Mucosa of stomach (tissue), 1 donor: ENCODE data around the gene IFFO2.

Experiments used
- H3K27me3 ChIP-seq: one replicate; pipeline ENCODE4 v1.7.0; 2013; ENCODE audit warnings: mild to moderate bottlenecking, low read length; ENCODE audit not compliant: control insufficient read depth, insufficient read depth
- H3K36me3 ChIP-seq: one replicate; pipeline ENCODE4 v1.7.0; 2013; ENCODE audit warnings: low read length; ENCODE audit not compliant: control insufficient read depth, insufficient read depth
- H3K4me1 ChIP-seq: one replicate; pipeline ENCODE4 v1.7.0; 2013; ENCODE audit warnings: mild to moderate bottlenecking, low read length; ENCODE audit not compliant: control insufficient read depth, insufficient read depth
- H3K4me3 ChIP-seq: one replicate; pipeline ENCODE4 v1.7.0; 2013; ENCODE audit warnings: low read length
- H3K9ac ChIP-seq: one replicate; pipeline ENCODE4 v1.7.0; 2013; ENCODE audit warnings: mild to moderate bottlenecking, low read length, moderate library complexity
- H3K9me3 ChIP-seq: one replicate; pipeline ENCODE4 v1.7.0; 2013; ENCODE audit warnings: mild to moderate bottlenecking, low read length, moderate library complexity; ENCODE audit not compliant: control insufficient read depth
- donor health status: Pancreatic carcinoma.

The IFFO2 gene

GRCh38 chr1:18989896-18990295 lies 33.4 kb upstream of the IFFO2 start:
- H3K9ac ChIP-seq: no peak overlapping the region
- H3K9me3 ChIP-seq: no peaks in the 10 kb centered on the region
- H3K36me3 ChIP-seq: no peaks in the 10 kb centered on the region
- H3K27me3 ChIP-seq: no peaks in the 10 kb centered on the region
- no peaks in the 10 kb centered on the region for H3K4me1 ChIP-seq
- no peak overlapping the region for H3K4me3 ChIP-seq

DNA sequence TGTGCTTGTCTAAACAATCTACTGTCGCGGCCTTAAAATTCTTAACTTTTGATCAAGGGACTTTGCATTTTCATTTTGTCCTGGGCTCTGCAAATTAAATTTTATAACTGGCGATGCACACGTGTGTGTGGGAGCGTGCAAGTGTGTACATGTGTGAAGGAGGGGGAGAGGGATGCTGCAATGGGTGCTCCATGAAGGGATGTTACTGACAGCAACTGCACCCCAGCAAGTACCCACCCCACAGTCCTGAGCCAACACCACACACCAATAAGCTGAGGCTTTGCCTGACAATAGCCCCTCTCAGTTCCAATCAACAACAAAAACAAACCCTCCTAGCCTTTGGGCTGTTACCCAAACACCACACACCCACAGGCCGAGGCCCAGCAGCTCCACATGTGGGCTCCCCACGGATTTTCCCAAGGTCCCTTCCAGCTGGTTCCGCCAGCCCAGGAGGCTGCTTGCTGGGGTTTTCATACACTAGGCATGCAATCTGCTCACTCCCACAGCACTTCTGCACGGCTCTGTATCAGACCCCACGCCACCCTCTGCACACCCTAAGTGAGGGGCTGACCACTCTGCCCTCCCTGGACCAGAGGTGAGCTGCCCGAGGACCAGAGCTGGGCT lies 32.8 kb upstream of the IFFO2 start:
- no peaks in the 10 kb centered on the region for H3K27me3 ChIP-seq

GRCh38 chr1:18981242-18981641 lies 24.8 kb upstream of the IFFO2 start:
- no peaks in the 10 kb centered on the region for H3K4me1 ChIP-seq
- no peaks in the 10 kb centered on the region for H3K9me3 ChIP-seq
- no peaks in the 10 kb centered on the region for H3K36me3 ChIP-seq
- H3K9ac ChIP-seq: no peak overlapping the region
- H3K4me3 ChIP-seq: no peak overlapping the region
- no peaks in the 10 kb centered on the region for H3K27me3 ChIP-seq

More for the DNA sequence above, 32.8 kb upstream of the IFFO2 start:
- no peaks in the 10 kb centered on the region for H3K4me1 ChIP-seq
- H3K36me3 ChIP-seq: no peaks in the 10 kb centered on the region
- no peak overlapping the region for H3K9ac ChIP-seq
- H3K4me3 ChIP-seq: no peak overlapping the region
- H3K9me3 ChIP-seq: no peaks in the 10 kb centered on the region

GRCh38 chr1:18978706-18979105 lies 22.2 kb upstream of the IFFO2 start:
- Histone ChIP-seq H3K9me3 (no peaks in the 10 kb centered on the region), H3K9ac (no peak overlapping the region), H3K4me3 (no peak overlapping the region), H3K27me3 (no peaks in the 10 kb centered on the region), H3K4me1 (no peaks in the 10 kb centered on the region), H3K36me3 (no peaks in the 10 kb centered on the region)

DNA sequence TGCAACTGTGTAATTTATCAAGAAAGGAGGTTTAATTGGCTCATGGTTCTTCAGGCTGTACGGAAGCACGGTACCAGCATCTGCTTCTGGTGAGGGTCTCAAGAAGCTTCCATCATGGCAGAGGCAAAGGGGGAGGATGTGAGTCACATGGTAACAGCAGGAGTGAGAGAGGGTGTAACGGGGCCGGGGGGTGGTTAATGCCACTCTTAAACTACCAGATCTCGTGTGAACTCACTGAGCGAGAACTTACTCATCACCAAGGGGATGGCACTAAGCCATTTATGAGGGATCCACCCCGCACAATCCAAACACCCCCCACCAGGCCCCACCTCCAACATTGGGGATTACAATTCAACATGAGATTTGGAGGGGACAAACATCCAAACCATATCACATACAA lies 21.0 kb upstream of the IFFO2 start:
- H3K9ac ChIP-seq: no peak overlapping the region
- no peaks in the 10 kb centered on the region for H3K36me3 ChIP-seq
- no peak overlapping the region for H3K4me3 ChIP-seq
- H3K4me1 ChIP-seq: no peaks in the 10 kb centered on the region
- no peaks in the 10 kb centered on the region for H3K27me3 ChIP-seq
- no peaks in the 10 kb centered on the region for H3K9me3 ChIP-seq

DNA sequence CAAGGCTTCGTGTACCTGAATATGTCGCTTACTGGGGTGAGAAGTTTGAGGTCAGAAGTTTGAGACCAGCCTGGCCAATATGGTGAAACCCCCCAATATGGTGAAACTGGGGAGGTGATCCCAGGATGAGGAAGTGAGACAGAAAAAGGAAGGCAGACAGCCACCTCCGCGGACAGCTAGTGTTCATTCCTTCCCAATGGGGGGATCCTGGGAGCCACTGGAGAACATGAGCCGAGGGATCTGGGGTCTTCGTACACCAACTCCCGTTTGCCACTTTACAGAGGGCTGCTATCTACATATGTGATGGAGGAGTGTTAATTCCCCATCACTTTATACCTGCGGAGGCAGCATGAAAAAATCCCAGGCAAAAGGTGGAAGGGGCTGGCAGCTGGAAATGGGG lies 19.6 kb upstream of the IFFO2 start:
- Histone ChIP-seq H3K4me1 (no peaks in the 10 kb centered on the region), H3K4me3 (no peak overlapping the region), H3K9ac (no peak overlapping the region), H3K36me3 (no peaks in the 10 kb centered on the region), H3K27me3 (no peaks in the 10 kb centered on the region), H3K9me3 (no peaks in the 10 kb centered on the region)

- Histone ChIP-seq H3K27me3 (no peaks in the 10 kb centered on the region), H3K4me1 (no peaks in the 10 kb centered on the region), H3K36me3 (no peaks in the 10 kb centered on the region), H3K9ac (no peak overlapping the region), H3K9me3 (no peaks in the 10 kb centered on the region), H3K4me3 (no peak overlapping the region)
Measured at GRCh38 chr1:18974606-18975005, 18.1 kb upstream of the IFFO2 start.

GRCh38 chr1:18974005-18974404 lies 17.5 kb upstream of the IFFO2 start:
- no peak overlapping the region for H3K9ac ChIP-seq
- H3K27me3 ChIP-seq: no peaks in the 10 kb centered on the region
- H3K36me3 ChIP-seq: no peaks in the 10 kb centered on the region
- no peaks in the 10 kb centered on the region for H3K4me1 ChIP-seq
- H3K9me3 ChIP-seq: no peaks in the 10 kb centered on the region
- no peak overlapping the region for H3K4me3 ChIP-seq

- Histone ChIP-seq H3K27me3 (no peaks in the 10 kb centered on the region), H3K4me1 (no peaks in the 10 kb centered on the region), H3K36me3 (no peaks in the 10 kb centered on the region), H3K4me3 (no peak overlapping the region), H3K9me3 (no peaks in the 10 kb centered on the region), H3K9ac (no peak overlapping the region)
Measured at GRCh38 chr1:18973446-18973955, 17.0 kb upstream of the IFFO2 start.

- Histone ChIP-seq H3K4me3 (no peak overlapping the region), H3K9ac (no peak overlapping the region), H3K36me3 (no peaks in the 10 kb centered on the region), H3K9me3 (no peaks in the 10 kb centered on the region), H3K4me1 (no peaks in the 10 kb centered on the region), H3K27me3 (no peaks in the 10 kb centered on the region)
Measured at GRCh38 chr1:18972991-18973390, 16.5 kb upstream of the IFFO2 start.

DNA sequence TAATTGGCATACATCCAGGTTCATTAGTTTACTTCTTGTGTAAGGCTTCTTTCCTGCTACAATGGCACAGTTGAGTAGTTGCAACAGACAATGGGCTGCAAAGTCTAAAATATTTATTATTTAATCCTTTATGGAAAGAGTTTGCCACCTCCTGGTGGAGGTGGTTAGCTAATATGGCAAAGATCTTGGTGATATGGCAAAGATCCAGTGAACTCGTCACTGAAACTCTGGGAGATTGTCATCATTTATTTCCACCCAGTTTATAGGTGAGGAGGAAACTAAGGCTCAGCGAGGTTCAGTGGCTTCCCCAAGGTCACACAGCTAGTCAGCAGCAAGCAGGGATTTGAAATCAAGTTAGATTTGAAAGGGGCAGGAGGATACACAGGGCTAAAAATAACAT lies 16.1 kb upstream of the IFFO2 start:
- H3K9me3 ChIP-seq: no peaks in the 10 kb centered on the region
- no peak overlapping the region for H3K4me3 ChIP-seq
- no peak overlapping the region for H3K9ac ChIP-seq
- H3K36me3 ChIP-seq: no peaks in the 10 kb centered on the region
- H3K27me3 ChIP-seq: no peaks in the 10 kb centered on the region
- H3K4me1 ChIP-seq: no peaks in the 10 kb centered on the region

DNA sequence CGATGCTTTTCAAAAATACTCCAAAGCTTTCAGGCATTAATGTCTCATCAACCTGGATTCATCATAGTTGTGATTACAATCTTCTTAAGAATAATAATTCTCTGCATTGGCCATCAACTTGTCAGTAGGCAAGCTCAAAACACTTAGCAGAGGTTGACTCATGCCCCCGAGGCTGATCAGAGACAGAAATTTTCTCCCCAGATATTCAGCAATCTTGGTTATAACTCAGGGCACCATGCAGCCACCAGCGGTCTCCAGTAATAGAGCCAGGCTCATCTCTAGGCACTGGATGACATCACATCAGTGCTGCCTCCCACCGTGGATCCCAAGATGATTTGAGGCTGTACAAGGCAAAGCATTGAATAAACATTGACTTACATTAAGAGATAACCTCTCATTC lies 14.3 kb upstream of the IFFO2 start:
- Histone ChIP-seq H3K9ac (no peak overlapping the region), H3K36me3 (no peaks in the 10 kb centered on the region), H3K4me3 (no peak overlapping the region), H3K9me3 (no peaks in the 10 kb centered on the region), H3K4me1 (no peaks in the 10 kb centered on the region), H3K27me3 (no peaks in the 10 kb centered on the region)

GRCh38 chr1:18970358-18970757 lies 13.9 kb upstream of the IFFO2 start:
- no peak overlapping the region for H3K4me3 ChIP-seq
- H3K9me3 ChIP-seq: no peaks in the 10 kb centered on the region
- H3K36me3 ChIP-seq: no peaks in the 10 kb centered on the region
- no peaks in the 10 kb centered on the region for H3K27me3 ChIP-seq
- no peak overlapping the region for H3K9ac ChIP-seq
- H3K4me1 ChIP-seq: no peaks in the 10 kb centered on the region
